CD14-positive monocyte (primary cell): ENCODE data around the gene HOPX. TPM values are rescaled to one million over a fixed set of nuclear protein-coding genes. Genes with fewer than 3 reads are reported as not detected.

Source experiments
- DNase-seq, 3 donors: peaks; one replicate each; pipeline ENCODE4 v3.0.0-alpha.2; 2011 to 2022
- H2AFZ ChIP-seq: 2 replicates; pipeline ENCODE4 v1.6.0; 2012; ENCODE audit warnings: mild to moderate bottlenecking, low read depth, low read length, inconsistent platforms; ENCODE audit not compliant: insufficient read depth, poor library complexity, severe bottlenecking
- H3K27ac ChIP-seq, 2 donors: 1 replicate in 1 of 2; 2 replicates in 1 of 2; pipeline ENCODE4 v1.5.1; 2012 to 2013; ENCODE audit warnings: low read length in 2 of 2, control low read depth in 1 of 2, inconsistent platforms in 1 of 2, low read depth in 1 of 2, mild to moderate bottlenecking in 1 of 2
- H3K27me3 ChIP-seq, 2 donors: one replicate each; pipeline versions ENCODE4 v1.6.0 to v1.6.1; 2011 to 2013; ENCODE audit warnings: low read length in 2 of 2; ENCODE audit not compliant: control insufficient read depth in 2 of 2, insufficient read depth in 2 of 2
- H3K36me3 ChIP-seq, 2 donors: replicated peaks in 1 of 2; 1 replicate in 1 of 2; 2 replicates in 1 of 2; pipeline versions ENCODE4 v1.5.1 to v1.6.1; 2012 to 2013; ENCODE audit warnings: low read length in 2 of 2, control low read depth in 1 of 2, inconsistent platforms in 1 of 2, mild to moderate bottlenecking in 1 of 2; ENCODE audit not compliant: insufficient read depth in 2 of 2, control insufficient read depth in 1 of 2
- H3K4me1 ChIP-seq, 2 donors: 1 replicate in 1 of 2; 2 replicates in 1 of 2; pipeline versions ENCODE4 v1.5.1 to v1.6.1; 2012 to 2013; ENCODE audit warnings: low read length in 2 of 2, control low read depth in 1 of 2, inconsistent platforms in 1 of 2, mild to moderate bottlenecking in 1 of 2, moderate library complexity in 1 of 2; ENCODE audit not compliant: insufficient read depth in 2 of 2, control insufficient read depth in 1 of 2
- H3K4me2 ChIP-seq: replicated peaks from 2 replicates; pipeline ENCODE3; 2012; ENCODE audit warnings: low read length, moderate library complexity, mild to moderate bottlenecking; ENCODE audit not compliant: poor library complexity, severe bottlenecking; ENCODE audit errors: extremely low read depth
- H3K4me3 ChIP-seq, 3 experiments: fragments of 200-600 bp in 1 of 3; sonication (generic) in 1 of 3; replicated peaks in 1 of 3; 1 replicate in 2 of 3; 2 replicates in 1 of 3; pipeline ENCODE4 v1.5.1; 2011 to 2013; ENCODE audit warnings: low read length in 3 of 3, mild to moderate bottlenecking in 3 of 3, control low read depth in 2 of 3, low read depth in 2 of 3, inconsistent platforms in 1 of 3, moderate library complexity in 1 of 3
- H3K79me2 ChIP-seq: 2 replicates; pipeline ENCODE4 v1.6.0; 2012; ENCODE audit warnings: mild to moderate bottlenecking, control low read depth, inconsistent platforms, low read length, moderate library complexity; ENCODE audit not compliant: insufficient read depth
- H3K9ac ChIP-seq: 2 replicates; pipeline ENCODE4 v1.6.0; 2017; ENCODE audit warnings: low read length, mild to moderate bottlenecking; ENCODE audit not compliant: insufficient read depth, poor library complexity, severe bottlenecking
- H3K9me3 ChIP-seq, 2 donors: replicated peaks in 1 of 2; 1 replicate in 1 of 2; 2 replicates in 1 of 2; pipeline versions ENCODE4 v1.5.1 to v1.6.1; 2012 to 2013; ENCODE audit warnings: low read length in 2 of 2, control low read depth in 1 of 2; ENCODE audit not compliant: control insufficient read depth in 1 of 2, insufficient read depth in 1 of 2
- H4K20me1 ChIP-seq: 2 replicates; pipeline ENCODE4 v1.6.0; 2012; ENCODE audit warnings: mild to moderate bottlenecking, low read length, control low read depth, moderate library complexity; ENCODE audit not compliant: insufficient read depth
- H3K27ac Mint-ChIP-seq, 7 donors: one replicate each; pipeline ENCODE4 v1.8.0; 2020; ENCODE audit warnings: mild to moderate bottlenecking in 7 of 7, mixed read lengths in 7 of 7, moderate library complexity in 6 of 7, inconsistent platforms in 2 of 7
- H3K27me3 Mint-ChIP-seq, 3 donors: one replicate each; pipeline ENCODE4 v1.8.0; 2021 to 2022; ENCODE audit warnings: low read depth in 3 of 3, mild to moderate bottlenecking in 3 of 3, mixed read lengths in 3 of 3, moderate library complexity in 3 of 3, inconsistent platforms in 1 of 3
- H3K36me3 Mint-ChIP-seq, 2 donors: one replicate each; pipeline ENCODE4 v1.8.0; 2020; ENCODE audit warnings: mixed read lengths in 2 of 2, inconsistent platforms in 1 of 2, mild to moderate bottlenecking in 1 of 2
- H3K4me1 Mint-ChIP-seq: one replicate; pipeline ENCODE4 v1.8.0; 2020; ENCODE audit warnings: mild to moderate bottlenecking, mixed read lengths
- H3K4me3 Mint-ChIP-seq, 2 donors: one replicate each; pipeline ENCODE4 v1.8.0; 2020; ENCODE audit warnings: mild to moderate bottlenecking in 2 of 2, mixed read lengths in 2 of 2, moderate library complexity in 1 of 2
- H3K9me3 Mint-ChIP-seq, 7 donors: one replicate each; pipeline ENCODE4 v1.8.0; 2020 to 2022; ENCODE audit warnings: mixed read lengths in 7 of 7, mild to moderate bottlenecking in 6 of 7, moderate library complexity in 6 of 7, inconsistent platforms in 2 of 7
- CTCF ChIP-seq: fragments of 200-600 bp; IDR thresholded peaks from one replicate; pipeline ENCODE4 v1.8.0; 2022; ENCODE audit warnings: antibody characterized with exemption, mild to moderate bottlenecking
- WGBS: methylation state at CpG from one replicate; pipeline ENCODE4 v1.1.5; 2013; ENCODE audit warnings: missing lambda C conversion rate; ENCODE audit not compliant: insufficient coverage; 5-methylcytosine and 5-hydroxymethylcytosine counted together
- intact Hi-C, 2 donors: fragments of 100-400 bp; cut with micrococcal nuclease; formaldehyde crosslinking; loops; one replicate each; pipeline versions ENCODE4 v1.15.0 to v1.15.1; 2023
- polyA plus RNA-seq, 3 donors: library from polyadenylated mRNA; depleted of rRNA in 1 of 3; unstranded in 2 of 3; stranded (reverse) in 1 of 3; fragments of 300-500 nt in 2 of 3; fragments of >200 nt in 1 of 3; fragmentation: Illumina TruSeq in 2 of 3; gene quantifications; 1 replicate in 2 of 3; 2 replicates in 1 of 3; pipeline ENCODE4 v1.2.3, GENCODE V29; 2012 to 2021

HOPX gene
- polyA plus RNA-seq, 3 donors = 0.39 to 1.3 (median 0.52) TPM

GRCh38 chr4:56657128-56657527 is 24.0 kb downstream of the HOPX start:
- H4K20me1 ChIP-seq = no peaks in the 10 kb centered on the region
- no peaks in the 10 kb centered on the region for H3K36me3 ChIP-seq
- Mint-ChIP-seq H3K9me3 (peaks cover 0 to 22% (median 15%) of the 10 kb centered on the region in 7 donors), H3K27ac (no peak overlapping the region), H3K4me3 (peak overlapping the region; percentile 4 to 88), H3K36me3 (peaks cover 0 to 23% of the 10 kb centered on the region in 2 donors), H3K27me3 (peaks cover 45 to 58% (median 50%) of the 10 kb centered on the region in 3 donors), H3K4me1 (peaks cover 68% of the 10 kb centered on the region)
- no peak overlapping the region for H3K9ac ChIP-seq
- no peak overlapping the region for H3K4me3 ChIP-seq
- peaks cover 42 to 48% of the 10 kb centered on the region in 2 donors for H3K27me3 ChIP-seq
- no peaks in the 10 kb centered on the region for H3K79me2 ChIP-seq
- 80% methylated on average over 1 of the region's 3 CpGs for WGBS
- peaks cover 0 to 7% of the 10 kb centered on the region in 2 donors for H3K9me3 ChIP-seq
- no peak overlapping the region for H3K4me2 ChIP-seq
- H3K4me1 ChIP-seq = peaks cover 34 to 69% of the 10 kb centered on the region in 2 donors
- TF ChIP-seq CTCF = no peak
- no peak overlapping the region for H3K27ac ChIP-seq
- intact Hi-C loops = loop anchor here in 1 of 2 donors (10.0 kb wide), 1 partner anchor 148 kb away; no protein-coding TSS in a partner anchor
- no peak for DNase-seq
- no peak overlapping the region for H2AFZ ChIP-seq

DNA sequence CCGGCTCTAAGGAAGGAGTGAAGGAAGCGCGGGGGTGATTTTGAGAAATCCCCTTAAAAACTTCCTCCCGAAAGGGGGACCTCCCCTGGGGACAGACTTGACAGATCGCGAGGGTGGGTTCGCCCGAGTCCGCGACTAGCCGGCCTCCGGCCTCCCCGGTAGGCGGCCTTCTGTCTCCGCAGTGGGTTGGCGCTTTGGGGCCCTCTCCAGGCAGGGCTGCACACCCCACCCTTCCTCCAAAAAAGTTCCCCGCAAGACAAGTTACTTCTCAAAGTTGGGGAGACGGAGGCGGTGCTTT is 24.8 kb downstream of the HOPX start:
- TF ChIP-seq CTCF = peak; percentile 12
- H3K9ac ChIP-seq = peak overlapping the region; percentile 55
- H3K27me3 Mint-ChIP-seq = peaks cover 45 to 58% (median 50%) of the 10 kb centered on the region in 3 donors

More for the DNA sequence above, 24.8 kb downstream of the HOPX start:
- intact Hi-C loops = loop anchor here in 1 of 2 donors (10.0 kb wide), 1 partner anchor 149 kb away; no protein-coding TSS in a partner anchor
- DNase-seq = peak in 1 of 3 donors; percentile 17
- no peak overlapping the region for H3K27ac ChIP-seq
- H2AFZ ChIP-seq = peak overlapping the region; percentile 83
- peaks cover 68% of the 10 kb centered on the region for H3K4me1 Mint-ChIP-seq
- no peaks in the 10 kb centered on the region for H4K20me1 ChIP-seq
- H3K4me3 Mint-ChIP-seq = peak overlapping the region; percentile 77 to 88
- H3K27ac Mint-ChIP-seq = no peak overlapping the region
- no peaks in the 10 kb centered on the region for H3K79me2 ChIP-seq
- H3K9me3 ChIP-seq = peaks cover 0 to 7% of the 10 kb centered on the region in 2 donors
- peak overlapping the region; percentile 93 for H3K4me2 ChIP-seq
- H3K27me3 ChIP-seq = peaks cover 42 to 48% of the 10 kb centered on the region in 2 donors
- peaks cover 34 to 69% of the 10 kb centered on the region in 2 donors for H3K4me1 ChIP-seq
- no peaks in the 10 kb centered on the region for H3K36me3 ChIP-seq
- peaks cover 0 to 23% of the 10 kb centered on the region in 2 donors for H3K36me3 Mint-ChIP-seq
- H3K4me3 ChIP-seq = peak overlapping the region; percentile 40 to 74 (median 42)
- peaks cover 0 to 22% (median 15%) of the 10 kb centered on the region in 7 donors for H3K9me3 Mint-ChIP-seq
- no CpG with 5 or more reads among the region's 19 CpGs for WGBS
